GM19467 (cell line): Measurements from ENCODE around the gene LRRC34.

ENCODE experiments used
- ATAC-seq: cut with Tn5 transposase; IDR thresholded peaks from one replicate; pipeline ENCODE4 v1.9.1; 2021; ENCODE audit warnings: mild to moderate bottlenecking, moderate library complexity; ENCODE audit not compliant: unreplicated experiment

LRRC34 gene

DNA sequence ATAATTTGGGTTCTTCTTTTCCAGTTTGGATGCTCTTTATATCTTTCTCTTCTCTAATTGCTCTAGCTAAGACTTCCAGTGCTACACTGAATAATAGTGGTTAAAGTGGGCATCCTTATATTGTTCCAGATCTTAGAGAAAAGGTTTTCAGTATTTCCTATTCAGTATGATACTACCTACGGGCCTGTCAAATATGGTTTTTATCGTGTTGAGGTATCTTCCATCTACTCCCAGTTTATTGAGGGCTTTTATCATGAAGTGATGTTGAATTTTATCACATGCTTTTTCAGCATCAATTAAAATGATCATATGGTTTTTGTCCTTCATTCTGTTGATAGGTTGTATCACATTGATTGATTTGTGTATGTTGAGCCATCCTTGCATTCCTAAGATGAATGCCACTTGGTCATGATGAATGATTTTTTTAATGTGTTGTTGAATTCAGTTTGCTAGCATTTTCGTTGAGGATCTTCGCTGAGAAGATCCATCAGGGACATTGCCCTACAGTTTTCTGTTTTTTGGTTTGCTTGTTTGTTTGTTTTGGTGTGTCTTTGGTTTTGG lies 3.0 kb upstream of the LRRC34 start:
- ATAC-seq, result no peak

DNA sequence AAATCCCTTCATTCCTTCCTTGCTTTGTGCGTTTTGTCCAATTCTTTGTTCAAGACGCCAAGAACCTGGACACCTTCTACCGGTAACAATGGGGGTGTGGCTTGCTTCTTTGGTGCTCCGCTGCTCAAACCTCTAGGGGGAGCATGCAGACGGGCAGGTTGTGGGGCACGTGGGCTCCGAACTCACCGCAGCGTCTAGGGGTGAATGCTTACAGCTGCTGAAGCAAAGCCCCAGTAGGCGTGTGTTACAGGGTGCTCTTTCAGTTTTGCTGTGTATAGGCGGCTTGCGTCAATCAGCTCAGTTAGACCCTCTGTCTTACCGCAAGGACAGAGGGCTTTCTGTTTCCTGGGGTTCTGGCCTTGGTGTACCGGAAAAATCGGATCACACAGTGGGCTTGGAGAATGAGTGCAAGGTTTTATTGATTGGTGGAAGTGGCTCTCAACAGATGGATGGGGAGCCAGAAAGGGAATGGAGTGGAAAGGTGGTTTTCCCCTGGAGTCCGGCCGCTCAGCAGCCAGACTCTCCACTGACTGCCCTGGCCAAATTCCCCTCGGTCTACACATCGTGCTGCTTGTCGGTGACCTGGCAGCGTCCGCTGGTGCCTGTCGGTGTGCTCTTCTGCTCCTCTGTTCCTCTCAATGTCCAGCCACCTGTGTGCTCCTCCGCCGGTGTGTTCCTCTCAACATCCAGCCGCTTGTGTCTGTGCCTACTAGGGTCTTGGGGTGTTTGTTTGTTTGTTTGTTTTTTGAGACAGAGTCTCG lies 1.2 kb upstream of the LRRC34 start:
- peak; percentile 81 for ATAC-seq

DNA sequence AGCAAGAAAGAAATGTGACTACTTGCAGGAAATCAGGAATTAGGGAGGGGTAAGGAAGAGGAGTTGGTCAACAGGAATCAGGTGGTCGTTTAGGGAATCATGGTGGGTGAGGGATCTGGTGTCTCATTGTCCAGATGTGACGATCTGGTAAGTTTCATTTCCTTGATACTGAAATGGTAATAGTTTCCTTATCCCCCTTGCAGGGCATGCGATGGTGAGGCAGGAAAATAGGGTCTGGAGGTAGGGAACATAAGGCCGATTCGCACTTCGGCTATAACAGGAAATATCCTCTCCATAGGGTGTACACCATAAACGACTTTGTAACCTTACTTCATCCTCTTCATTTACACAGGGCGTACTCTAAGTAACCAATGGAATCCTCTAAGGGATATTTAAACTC lies 574 bp upstream of the LRRC34 start:
- ATAC-seq, result no peak

DNA sequence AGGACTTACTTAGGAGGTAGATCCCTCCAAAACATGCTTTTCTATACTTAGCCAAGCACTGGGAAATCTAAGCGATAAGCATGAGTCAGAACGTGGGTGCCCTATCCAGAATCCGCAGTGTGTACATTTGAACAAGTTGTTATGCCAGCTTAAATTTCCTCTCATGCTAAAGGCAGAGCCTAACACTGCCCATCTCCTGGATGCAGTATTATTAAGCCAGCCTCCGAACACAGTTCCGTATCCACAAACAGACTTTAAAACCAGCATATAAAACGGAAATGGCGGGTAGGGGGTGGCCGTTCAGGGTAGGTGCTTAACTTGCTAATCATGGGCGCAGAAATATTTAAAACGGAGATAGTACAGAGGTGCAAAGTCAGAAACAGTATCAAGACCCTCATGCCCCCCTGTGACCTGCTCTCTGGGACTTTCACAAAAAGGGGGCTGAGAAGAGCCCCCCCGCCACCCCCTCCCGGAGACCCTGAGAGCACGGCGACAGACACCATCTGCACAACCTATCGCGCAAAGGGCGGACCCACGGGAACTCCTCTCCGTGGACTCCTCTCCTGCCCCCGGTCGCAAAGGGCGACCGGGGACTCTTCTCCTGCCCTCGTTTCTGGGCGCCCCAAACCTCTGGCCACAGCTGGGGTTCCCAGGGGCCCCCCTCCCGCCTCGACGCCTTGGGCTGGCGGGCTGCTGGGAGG lies 923 bp downstream of the LRRC34 start:
- ATAC-seq, result no peak

DNA sequence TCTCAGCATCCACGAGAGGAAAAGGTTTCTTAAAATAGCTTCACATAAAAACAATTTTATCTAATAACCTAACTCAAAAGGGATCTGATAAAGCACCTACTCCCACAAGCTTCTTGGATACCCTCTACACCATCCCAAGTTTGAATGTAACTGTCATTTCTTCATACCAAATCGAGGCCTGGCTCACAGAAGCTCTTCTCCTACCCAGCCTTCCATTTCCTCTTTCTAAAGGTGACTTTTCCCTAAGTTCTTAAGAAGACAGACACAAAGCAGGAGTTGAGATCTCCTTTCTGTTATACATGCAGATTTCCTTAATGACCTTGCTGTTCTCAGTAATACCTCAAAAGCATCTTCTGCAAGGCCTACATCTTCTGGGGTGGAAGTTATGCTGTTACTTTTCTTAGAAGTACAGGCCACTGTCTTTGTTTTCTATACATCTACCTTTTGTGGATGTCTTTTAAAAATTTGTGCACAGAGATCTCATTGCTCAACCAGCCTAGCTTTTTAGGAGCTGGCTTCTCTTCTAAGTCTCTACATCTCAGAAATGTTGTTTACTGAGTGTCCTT lies 3.4 kb downstream of the LRRC34 start:
- ATAC-seq, result no peak

DNA sequence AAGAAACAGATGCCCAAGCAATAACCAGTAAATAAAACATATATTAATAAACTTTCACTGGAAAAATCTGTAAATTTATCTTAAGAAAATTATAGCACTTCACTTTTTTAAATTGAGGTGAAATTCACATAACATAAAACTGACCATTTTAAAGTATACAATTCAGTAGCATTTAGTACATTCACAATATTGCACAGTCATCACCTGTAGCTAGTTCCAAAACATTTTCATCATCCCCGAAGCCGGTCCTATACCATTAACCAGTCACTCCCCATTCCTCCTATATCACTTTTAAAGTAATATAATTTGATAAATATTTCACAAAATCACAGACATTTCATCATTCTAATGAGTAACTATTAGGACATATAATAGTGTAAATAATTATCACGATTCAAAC lies 8.0 kb downstream of the LRRC34 start:
- ATAC-seq, result no peak

DNA sequence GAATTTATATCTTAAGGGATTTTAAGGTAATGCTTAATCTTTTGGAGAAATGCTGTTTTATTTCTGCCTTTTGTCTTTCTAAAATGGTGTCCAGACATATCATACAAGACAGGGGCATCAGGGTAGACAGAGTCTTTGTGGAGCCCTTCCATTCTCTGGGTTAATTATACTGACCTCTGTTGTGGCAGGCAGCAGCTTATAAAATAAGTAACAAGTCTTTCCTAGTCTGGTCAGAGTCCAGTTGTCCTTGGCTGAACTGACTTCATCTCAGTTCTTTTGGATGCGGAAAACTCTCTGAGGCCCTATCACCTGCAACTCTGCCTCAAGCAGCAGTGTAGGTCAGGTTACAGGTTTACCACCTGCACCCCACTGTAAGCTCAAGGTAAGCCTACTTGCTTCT lies 20.3 kb downstream of the LRRC34 start:
- ATAC-seq, result no peak

DNA sequence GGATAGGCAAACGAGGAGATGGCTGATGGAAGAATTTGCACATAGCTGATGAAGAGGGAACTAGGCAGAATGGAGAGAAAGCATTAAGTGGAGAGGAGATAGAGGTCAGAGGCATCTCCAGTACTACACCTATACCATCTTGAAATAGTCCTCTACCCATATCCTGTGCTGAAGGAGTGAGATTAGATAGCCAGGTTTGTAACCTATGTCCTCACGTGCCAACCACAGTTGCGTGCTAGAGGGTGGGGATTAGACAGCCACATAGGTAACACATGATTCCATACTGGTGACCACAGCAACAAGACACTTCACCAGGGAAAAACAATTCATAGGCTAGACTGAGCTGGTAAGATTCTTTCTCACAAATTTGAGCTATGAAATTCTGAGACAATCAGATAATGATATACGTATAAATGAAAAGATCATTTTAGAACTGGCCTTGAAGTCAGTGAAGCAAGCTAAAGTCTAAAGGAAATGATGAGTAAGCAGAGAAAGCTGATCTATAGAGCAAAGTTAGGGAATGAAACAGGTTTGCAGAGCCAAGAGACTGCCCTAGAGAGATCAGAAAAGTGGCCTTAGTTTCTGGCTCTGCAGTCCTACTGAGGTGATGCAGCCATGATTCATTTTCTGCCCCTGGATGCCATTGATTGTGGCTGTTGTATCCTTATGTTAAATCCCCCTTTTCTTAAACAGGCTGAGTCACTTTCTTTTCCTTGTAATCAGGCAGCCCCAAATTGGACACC lies 21.8 kb downstream of the LRRC34 start:
- ATAC-seq, result no peak

DNA sequence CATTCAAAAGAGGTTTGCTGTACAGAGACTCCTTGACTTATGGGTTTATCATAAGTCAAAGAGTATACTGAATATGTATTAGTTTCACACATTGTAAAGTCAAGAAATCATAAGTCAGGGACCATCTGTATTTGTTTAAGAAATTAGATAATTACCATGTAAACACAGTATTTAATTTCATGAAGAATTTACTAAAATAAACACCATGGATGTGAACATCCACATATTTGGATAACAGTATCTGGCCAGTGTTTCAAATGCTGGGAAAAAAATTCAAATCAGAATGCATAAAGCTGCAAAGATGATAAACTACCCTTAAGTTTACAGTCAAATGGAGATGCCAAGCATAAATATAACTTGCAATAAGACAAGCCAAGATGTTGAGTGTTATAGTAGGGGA lies 22.5 kb downstream of the LRRC34 start:
- ATAC-seq, result no peak

DNA sequence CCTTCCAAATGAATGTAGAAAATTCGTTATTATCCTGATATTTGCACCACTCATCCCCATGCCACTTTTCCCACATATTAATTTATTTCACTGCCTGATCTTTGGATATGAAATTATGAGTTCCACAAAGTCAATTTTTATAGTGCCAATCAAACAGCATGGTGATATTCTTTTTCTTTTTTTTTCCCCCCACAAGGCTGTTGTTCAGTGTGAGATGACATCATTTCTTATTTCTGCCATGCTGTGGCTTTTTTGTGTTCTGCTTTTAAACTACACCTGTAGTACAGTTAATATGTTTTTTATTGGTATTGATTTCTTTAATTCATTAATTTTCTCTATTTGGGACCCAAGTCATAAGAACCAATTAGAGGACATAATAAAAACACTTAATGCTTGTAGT lies 24.9 kb downstream of the LRRC34 start:
- ATAC-seq, result no peak

DNA sequence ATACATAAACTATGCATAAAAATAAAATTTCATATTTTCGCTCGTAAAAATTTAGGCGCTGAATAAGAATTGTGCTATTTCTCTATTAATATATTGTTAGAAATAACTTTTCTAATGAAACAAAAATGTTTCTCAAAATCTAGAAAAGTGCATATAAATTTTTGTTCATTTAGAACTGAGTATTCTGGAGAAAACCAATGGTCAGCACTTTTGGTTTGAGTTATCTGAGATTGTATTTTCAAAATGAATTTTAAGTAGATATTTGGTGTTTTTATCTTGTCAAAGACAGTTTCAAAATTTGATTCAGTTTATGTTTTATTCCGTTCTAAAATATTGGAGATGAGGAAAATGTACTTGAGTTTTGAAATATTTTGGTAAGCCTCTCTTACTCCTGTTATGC lies 25.6 kb downstream of the LRRC34 start:
- no peak for ATAC-seq

DNA sequence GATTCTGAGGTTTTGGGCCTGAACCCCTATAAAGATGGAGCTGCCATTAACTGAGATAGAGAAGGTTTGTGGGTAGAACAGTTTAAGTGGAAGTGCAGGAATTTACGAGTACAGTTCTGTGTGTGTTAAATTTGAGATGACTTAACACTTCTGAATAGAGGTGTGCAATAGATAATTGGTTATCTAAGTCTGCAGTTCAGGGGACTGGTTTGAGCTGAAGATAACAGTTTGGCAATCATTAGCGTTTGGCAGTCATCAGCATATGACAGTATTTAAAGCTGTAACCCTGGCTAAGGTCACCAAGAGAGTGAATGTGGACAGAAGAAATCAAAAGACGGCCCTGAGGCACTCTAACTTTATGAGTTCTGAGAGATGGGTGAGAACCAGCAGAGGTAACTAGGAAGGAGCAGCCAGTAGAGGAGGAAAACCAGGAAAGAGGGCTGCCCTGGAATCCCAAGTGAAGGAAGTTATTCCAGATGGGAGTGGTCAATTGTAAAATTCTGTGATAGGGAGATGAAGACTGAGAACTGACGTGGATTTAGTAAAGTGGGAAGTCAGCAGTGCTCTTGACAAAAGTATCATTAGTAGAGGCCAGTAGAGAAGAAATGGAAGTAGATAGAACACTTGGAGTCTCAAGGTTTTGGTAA lies 31.4 kb downstream of the LRRC34 start:
- no peak for ATAC-seq

DNA sequence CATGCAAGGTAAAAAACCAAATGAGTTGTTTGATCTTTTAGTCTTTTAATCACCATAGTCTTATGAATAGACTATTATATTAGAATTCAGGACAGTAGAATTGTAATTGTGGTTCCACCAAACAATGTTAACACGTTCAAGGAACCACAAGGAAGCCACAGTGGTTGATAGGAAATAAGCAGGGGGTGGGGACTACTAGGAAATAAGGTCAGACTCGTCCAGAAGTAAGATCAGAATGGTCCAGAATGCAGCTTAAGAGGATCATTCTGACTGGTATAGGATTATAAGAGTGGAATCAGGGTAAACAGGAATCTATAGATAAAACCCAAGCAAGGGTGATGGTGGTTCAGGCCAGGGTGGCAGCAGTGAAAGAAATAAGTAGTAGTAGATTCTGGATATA lies 32.0 kb downstream of the LRRC34 start:
- ATAC-seq, result no peak

DNA sequence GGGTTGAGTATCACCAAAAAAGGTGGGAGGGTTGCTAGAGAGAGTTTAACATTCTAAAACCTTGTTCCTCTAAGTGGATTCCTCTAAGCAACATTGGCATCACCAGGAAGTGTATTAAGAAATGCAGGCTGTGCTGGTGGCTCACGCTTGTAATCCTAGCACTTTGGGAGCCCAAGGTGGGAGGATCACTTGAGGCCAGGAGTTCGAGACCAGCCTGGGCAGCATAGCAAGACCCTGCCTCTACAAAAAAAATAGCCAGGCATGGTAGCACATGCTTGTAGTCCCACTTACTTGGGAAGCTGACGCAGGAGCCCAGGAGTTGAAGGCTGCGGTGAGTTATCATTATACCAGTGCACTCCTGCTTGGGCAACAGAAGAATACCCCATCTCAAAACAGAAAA lies 34.9 kb downstream of the LRRC34 start:
- no peak for ATAC-seq

DNA sequence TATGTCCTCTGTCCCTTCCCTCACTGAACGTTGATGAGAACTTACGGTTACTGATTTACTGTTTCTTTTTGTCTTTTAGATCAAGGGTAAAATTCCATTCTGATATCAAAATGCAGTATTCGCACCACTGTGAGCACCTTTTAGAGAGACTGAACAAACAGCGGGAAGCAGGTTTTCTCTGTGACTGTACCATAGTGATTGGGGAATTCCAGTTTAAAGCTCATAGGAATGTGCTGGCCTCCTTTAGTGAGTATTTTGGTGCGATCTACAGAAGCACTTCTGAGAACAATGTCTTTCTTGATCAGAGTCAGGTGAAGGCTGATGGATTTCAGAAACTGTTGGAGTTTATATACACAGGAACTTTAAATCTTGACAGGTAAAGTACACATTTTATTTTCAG lies 38.5 kb downstream of the LRRC34 start:
- no peak for ATAC-seq

DNA sequence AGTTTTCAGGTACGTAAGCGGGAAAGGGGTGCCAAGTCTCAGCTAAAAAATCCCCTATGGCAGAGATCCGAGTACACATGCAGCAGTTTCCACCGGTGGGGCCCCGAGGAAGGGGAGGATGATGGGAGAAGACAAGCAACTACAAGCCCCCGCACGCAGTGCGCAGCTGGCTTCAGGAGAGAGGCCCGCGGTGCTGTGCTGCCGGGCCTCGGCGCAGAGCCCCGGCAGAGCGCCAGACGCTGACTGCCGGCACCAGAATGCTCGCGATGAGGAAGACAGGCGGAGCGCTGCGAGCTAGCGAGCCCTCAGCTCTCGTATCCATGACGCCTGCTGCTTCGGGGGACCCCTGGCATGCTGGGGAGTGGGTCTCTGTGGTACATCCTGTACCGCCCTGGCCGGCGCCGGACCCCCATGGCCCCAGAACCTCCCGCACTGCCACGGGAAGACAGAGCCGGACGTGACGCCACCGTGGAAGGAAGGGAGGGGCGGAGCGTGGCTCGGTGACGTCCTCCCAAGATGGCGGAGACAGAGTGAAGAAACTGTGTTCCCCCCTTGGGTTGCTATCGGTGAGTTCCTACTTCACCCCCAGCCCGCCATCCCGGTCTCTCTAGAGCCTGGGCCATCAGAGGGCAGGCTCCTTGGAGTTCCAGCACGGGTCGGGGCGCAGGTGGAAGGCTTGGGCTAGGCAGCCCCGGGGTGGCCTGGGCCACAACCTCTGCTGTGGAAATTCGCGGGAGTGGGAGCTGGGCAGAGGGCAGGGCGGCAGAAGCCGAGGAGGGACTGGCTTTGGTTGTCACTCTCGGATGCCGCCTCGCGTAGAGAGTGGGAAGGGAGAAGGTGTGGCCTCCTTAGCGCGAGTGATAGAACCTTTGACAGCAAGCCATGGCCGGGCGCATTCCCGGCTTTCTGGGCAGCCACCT lies 39.5 kb downstream of the LRRC34 start, which contains the start of gene MYNN:
TSS of gene MYNN (plus strand) at position 500 of the 920 bp plus-strand sequence. CDS start 900 bp downstream, outside the sequence.
- ATAC-seq, result peak; percentile 80

DNA sequence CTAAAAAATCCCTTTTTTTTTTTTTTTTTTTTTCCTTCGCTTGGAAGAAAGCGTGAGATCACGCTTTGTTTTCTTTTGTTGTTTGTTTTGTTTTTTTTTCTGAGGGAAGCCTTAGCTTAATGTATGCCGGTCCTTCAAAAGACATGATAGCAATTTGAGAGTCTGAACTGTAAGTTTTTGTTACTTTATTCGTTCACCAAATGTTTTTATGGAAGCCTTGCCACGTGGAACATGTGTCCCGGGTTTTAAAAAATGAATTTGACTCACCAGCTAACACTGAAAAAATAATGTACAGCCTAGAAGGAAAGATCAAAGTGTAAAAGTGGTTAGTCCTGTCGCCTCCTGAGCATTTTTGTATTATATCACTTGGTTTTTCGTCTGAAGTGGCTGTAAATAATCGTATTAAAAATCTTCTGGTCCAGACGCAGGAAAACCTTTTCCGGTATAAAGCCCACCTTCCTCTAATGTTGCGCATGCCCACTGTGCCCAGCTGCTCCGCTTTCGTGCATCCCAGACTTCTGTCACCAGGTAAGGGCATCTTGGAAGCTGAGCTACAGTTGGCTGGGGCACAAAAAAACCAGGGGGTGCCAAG lies 40.3 kb downstream of the LRRC34 start:
- ATAC-seq, result peak; percentile 20

DNA sequence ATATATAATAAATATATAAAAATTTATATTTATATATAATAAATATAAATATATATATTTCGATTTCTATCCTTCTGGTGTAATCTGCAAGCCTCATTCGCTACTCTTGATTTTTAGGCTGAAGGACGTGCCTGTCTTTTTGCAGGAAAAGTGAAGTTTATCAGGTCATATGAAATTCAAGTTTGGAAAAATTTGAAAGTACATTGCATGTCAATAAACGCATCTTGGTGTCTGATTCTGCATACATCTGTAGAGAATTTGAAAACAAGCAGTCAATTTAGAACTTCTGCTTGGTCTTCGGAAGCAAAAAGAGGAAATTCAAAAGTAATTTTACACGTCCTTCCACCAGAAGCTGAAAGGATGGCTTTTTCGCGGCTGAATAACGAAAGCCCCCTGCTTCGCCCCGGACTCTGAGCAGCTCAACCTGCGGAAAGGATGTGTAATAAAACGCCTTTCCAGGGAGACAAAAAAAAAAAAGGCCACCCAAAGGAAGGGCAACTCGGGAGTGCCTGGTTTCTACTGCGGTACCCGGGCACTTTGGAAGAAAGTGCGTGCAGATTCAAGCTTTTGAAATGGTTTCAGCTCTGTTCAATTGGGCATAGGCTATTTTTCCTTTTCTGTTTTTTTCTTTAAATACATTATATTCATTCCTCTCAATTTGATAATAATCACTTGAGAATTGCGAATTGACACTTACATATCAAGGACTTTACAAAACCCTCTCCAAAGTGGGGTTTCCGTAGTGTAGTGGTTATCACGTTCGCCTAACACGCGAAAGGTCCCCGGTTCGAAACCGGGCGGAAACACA lies 41.0 kb downstream of the LRRC34 start:
- ATAC-seq, result no peak
